GM18505 (cell line): Measurements from ENCODE around the gene WDR44.
"Not testable (repeated sequence)": the region's sequence is repeated elsewhere in the genome, so short reads cannot be mapped to it uniquely, and the experiment has no call there.

Experiments used
- ATAC-seq: cut with Tn5 transposase; IDR thresholded peaks from one replicate; pipeline ENCODE4 v1.9.1; 2021; ENCODE audit not compliant: unreplicated experiment
- POLR2A ChIP-seq: IDR thresholded peaks from 4 replicates; pipeline ENCODE4 v1.6.1; 2011; ENCODE audit warnings: borderline replicate concordance; ENCODE audit not compliant: insufficient read depth, insufficient read length; ENCODE audit errors: extremely low read depth

The WDR44 gene

DNA sequence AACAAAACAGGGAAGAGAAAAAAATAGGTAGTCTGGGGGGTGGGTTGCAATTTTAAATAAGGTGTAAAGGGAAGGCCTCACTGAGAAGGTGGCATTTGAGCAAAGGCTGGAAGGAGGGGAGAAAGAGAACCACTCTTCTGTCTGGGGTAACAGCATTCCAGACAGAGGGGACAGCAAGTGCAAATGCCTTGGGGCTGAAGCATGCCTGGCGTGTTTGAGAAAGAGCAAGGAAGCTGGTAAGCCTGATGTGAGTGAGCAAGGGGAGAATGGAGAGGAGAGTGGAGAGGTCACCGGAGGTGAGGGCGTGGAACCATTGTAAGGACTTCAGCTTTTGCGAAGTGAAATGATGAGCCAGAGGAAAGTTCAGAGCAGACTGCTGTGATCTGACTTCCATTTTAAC lies 130.0 kb downstream of the WDR44 start:
- TF ChIP-seq POLR2A, result no peak
- no peak for ATAC-seq

DNA sequence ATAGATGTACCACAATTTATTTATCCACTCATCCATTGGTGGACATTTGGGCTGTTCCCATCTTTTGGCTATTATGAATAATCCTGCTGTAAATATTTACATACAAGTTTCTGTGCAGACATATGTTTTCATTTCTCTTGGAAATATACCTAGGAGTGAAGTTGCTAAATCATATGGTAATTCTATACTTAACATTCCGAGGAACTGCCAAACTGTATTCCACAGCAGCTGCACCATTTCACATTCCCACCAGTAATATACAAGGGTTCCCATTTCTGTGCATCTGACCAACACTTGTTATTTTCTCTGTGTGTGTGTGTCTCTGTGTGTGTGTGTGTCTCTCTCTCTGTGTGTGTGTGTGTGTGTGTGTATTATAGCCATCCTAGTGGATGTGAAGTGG lies 134.3 kb downstream of the WDR44 start:
- no peak for TF ChIP-seq POLR2A
- no peak for ATAC-seq

DNA sequence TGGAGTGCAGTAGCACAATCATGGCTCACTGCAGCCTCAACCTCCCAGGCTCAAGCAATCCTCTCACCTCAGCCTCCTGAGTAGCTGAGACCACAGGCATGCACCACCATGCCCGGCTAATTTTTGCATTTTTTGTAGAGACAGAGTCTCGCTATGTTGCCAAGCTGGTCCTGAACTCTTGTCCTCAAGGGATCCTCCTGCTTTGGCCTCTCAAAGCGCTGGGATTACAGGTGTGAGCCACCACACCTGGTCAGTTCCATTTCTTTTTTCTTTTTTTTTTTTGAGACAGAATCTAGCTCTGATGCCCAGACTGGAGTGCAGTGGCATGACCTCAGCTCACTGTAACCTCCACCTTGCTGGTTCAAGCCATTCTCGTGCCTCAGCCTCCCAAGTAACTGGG lies 136.5 kb downstream of the WDR44 start:
- ATAC-seq, result not testable (repeated sequence)

DNA sequence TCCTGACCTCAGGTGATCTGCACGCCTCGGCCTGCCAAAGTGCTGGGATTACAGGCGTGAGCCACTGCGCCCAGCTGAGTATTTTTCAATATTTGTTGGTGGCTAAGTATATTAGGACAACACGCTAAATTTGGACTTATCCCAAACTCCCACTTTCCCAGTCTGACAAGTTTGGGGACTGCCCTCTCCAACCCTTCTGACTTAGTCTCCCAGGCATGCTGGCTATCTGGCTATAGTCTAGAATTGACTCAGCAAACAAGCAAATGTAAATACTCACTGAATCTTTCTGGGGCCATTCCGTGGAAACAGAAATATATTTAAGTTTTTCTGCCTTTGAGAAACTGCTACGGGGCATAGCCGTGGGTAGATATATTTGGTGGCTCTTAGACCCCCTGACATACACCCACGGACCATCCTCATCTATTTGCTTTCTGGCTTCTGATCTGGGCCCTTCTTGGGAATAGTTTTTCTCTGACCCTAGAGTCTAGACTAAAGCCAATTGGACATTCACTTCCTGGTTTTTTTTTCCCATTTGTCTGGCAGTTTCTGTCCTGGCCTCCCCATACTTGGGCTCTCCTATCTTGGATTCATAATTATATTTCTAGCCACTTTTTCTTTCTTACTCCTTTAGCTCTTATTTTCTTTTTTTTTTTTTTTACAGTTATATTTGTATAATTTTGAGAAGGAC lies 138.5 kb downstream of the WDR44 start:
- no peak for TF ChIP-seq POLR2A
- no peak for ATAC-seq

DNA sequence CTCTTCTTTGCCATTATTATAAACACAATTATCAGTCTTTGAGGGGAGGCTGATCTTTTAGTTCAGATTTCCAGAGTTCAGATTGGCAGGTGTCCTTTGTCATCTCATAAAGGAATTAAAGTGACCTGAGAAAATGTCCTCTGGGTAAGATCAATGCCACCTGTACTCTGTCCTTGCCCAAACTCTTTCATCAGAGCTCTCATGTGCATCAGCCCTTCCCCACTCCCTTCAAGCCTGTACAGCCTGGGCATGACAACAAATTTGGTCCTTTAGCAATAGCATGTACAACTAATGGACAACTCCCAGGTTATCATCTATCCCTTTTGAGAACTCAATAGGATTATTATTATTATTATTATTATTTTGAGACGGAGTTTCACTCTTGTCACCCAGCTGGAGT lies 140.8 kb downstream of the WDR44 start:
- ATAC-seq, result not testable (repeated sequence)

DNA sequence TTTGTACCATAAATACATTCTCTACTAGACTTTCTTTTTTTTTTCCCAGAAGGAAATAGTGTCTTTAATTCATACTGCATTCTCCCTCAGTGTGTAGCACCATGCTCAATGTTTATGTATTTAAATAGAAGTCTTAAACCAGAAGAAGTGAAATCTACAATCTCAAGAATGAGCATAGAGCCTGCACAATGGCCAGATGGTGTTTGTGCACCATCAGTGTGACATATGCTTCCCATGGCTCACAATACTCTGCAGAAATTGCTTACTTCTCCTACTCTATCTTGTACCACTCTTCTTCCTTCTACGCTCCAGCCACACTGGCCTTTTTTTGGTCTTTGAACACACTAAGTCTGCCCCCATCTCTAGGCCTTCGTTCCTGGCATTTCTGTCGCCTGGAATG lies 147.1 kb downstream of the WDR44 start:
- TF ChIP-seq POLR2A, result no peak
- no peak for ATAC-seq

DNA sequence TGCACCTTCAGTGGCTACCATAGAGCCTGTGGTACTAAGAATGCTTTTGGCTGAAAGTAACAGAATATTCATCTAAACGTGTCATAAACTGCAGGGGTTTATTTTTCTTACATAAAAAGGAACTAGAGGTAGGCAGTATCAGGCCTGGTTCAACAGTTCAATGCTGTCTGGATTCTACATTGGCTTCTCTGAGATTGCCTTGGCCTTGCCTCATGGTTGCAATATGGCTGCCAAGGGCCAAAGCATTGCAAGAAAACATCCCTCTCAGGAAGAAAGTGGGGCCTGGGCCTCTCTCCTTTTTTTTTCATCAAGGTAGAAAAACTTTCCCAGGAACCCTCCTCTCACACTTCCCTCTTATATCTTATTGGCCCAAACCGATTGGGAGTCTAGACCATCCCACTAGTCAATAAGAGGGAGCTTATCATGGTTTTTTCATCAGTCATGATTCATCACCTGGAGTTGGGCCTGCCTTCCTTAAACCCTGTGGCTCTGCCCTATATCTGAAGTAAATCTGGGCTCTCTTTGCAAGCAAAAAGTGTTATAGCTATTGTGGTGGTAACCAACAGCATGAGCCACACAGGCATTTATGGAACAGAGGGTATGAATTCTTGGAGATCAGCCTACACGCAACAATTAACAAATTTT lies 147.9 kb downstream of the WDR44 start:
- ATAC-seq, result no peak
- no peak for TF ChIP-seq POLR2A

DNA sequence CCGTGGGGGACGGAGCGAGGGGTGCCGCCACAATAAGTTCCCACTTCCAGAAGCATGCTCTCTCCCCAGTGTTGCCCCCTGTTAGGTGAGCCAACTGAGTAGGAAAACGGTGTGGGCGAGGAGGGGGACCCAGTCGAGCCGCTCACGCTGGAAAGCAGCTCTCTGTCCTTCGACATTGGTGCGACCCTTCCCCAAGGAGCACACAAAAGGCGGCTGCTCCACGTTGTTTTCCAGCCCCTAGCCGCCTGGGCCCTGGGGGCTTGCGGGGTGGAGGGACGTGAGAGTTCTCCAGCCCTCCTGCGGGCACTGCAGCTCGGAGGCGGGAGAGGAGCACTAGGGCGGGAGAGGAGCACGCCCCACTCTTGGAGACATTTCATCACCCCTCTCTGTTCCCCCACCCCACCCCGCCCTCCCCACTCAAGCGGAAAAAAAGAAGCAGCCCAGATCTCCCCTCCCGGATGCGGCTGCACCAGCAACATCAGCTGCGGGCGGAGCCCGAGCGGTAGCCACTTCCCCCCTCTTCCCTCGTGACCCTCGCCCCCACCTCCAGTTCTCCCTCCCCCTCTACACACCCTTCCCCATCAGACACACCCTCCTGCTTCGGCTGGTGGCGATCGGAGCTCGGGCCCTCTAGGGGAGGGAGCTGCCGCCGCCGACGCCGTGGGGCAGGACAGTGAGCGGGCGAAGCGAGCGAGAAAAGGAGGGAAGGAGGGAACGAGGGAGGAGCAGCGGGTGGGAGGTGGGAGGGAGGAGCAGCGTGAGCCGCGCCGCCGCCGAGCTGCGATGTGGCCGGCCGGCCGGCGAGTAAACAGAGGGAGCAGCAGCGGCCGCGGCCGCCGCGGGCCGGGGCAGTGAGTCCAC lies 149.4 kb downstream of the WDR44 start, which contains the start of gene DOCK11:
Gene DOCK11, plus strand, starts transcription at position 755 of the 861 bp plus-strand sequence. CDS start 157 bp downstream, outside the sequence.
- peak; percentile 9 for TF ChIP-seq POLR2A
- peak; percentile 66 for ATAC-seq

DNA sequence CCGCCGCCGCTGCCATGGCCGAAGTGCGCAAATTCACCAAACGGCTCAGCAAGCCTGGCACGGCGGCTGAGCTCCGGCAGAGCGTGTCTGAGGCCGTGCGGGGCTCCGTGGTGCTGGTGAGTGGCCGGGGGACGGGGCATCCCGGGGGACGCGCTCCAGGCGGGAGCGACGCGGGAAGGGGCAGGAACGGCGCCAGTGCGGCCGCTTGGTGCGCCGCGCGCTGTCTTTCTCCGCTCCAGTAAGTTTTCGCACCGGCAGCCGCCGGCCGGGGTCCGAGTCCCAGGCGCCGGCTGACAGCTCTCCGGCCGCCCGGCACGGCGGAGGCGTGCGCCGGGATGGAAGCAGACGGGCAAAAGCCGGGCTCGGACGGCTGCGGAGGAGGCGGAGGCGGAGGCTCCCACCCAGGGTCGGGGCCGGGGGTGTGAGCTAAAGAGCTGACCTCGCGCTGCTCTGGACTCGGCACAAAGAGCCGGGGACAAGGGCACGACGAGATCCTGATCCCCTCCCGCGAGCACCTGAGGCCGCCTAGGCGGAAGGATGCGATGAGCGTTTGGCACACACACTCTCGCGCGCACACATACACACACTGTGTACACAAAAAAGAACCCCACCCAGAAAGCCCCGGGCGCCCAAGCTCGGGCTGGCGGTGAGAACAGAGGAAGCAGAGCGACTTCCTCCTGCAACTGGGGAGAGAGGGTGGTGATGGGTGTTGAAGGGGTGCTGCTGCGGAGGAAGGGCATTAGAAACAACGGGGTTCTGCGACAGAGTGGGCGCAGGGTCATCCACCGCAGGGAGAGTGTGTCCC lies 150.3 kb downstream of the WDR44 start:
- ATAC-seq, result peak; percentile 56
- TF ChIP-seq POLR2A, result peak; percentile 72

DNA sequence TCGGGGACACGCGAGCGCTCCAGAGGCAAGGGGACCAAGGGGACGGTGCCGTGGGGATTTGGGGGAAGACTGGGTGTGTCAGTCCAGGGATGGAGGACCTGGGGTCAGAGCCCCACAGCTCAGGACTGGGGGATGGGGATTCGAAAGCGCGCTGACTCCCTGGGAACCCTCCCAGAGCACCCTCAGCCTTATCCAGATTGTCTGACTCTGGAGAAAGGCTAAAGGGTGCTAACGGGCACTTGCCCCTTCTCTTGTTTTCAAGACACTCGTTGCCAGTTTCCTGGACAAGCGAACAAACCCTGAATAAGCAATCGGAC lies 150.8 kb downstream of the WDR44 start:
- ATAC-seq, result no peak
- TF ChIP-seq POLR2A, result no peak

DNA sequence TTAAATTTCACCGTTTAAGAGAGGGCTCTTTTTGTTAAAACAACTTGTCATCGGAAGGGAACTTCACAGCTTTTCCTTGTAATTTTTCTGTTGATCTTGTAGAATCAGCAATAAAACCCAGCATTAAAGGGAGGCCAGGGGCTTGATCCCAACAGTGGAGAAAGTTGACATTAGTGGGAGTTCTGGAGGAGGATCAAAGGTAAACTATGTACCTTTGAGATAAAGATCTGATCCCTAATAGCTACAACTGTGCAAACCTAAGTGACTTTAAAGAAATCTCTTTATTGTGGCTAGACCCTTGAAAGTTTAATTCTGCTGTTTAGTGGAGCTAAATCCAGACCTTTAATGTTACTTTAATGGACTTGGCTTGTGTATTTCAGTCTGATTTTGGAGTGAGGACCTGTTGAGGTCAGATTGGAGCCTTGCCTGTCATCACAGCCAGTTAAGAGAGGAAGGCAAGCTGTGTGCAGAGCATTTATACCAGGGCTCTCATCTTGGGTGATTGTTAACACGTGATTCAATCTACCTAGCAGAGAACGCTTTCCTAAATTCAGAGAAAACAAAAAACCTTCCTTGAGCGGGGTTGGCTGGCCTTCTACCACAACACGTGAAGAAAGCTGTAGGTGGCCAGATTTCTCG lies 151.4 kb downstream of the WDR44 start:
- TF ChIP-seq POLR2A, result peak; percentile 40
- ATAC-seq, result no peak

DNA sequence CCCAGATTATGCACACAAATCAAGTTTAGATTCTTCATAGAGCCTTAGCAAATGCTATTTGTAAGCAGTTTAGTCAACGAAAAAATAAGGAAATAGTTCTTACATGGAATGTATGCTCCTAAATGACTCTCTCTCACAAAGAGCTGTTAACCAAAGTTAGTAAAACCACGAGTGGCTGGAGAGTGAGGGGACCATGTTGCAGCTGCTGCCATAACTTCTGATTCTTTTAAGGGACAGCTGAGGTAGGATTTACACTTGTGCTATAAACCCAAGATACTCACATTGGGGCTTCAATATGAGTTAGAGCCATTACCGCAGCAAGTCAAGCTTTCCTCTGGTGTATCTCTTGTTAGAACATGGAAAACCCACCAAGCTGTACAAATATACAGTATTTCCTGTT lies 152.4 kb downstream of the WDR44 start:
- TF ChIP-seq POLR2A, result no peak
- ATAC-seq, result no peak

DNA sequence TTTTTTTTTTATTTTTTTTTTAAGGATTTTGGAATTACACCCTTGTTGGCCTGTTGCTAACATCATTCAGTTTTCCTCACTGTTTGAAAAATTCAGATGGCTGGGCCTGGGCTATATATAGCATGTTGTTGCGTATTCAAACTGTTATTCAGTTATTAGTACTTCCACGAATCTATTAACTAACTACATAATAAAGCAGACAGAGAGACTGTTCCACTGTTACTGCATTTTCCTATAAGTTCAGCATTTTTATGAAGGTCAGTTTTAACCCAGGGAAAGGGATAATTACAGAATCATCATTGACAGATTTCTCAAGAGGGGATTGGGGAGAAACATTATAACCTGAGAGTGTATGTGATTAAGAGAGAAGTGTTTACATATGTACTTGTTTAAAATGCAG lies 152.8 kb downstream of the WDR44 start:
- TF ChIP-seq POLR2A, result no peak
- ATAC-seq, result no peak
